GM12874 (cell line): ENCODE measurements around the gene TRIL.

ENCODE experiments used
- CTCF ChIP-seq: IDR thresholded peaks from 2 replicates; pipeline ENCODE4 v1.5.1; 2011; ENCODE audit warnings: low read depth, mild to moderate bottlenecking, control low read depth, low read length, moderate library complexity; ENCODE audit not compliant: insufficient read depth

Gene TRIL

GRCh38 chr7:28989211-28989980 is 31.3 kb upstream of the TRIL start:
- TF ChIP-seq CTCF: no peak

DNA sequence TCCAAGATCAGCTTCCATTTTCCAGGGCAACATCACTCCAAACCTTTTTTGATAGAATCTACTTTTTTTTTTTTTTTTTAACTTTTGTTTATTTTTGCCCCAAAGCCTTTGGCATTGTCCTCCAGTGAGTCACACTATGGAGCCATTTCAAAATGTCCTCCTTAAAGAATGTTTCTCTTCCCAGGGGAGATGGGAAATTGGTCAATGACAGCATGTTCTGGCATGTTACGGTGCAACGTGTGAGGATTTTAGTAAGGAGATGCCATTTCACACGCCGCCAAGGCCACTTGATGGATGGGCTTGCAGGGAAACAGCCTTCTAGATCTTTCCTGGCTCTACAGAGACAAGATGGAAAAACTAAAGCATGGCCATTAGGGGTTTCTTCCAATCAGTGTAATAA is 30.7 kb upstream of the TRIL start:
- no peak for TF ChIP-seq CTCF

DNA sequence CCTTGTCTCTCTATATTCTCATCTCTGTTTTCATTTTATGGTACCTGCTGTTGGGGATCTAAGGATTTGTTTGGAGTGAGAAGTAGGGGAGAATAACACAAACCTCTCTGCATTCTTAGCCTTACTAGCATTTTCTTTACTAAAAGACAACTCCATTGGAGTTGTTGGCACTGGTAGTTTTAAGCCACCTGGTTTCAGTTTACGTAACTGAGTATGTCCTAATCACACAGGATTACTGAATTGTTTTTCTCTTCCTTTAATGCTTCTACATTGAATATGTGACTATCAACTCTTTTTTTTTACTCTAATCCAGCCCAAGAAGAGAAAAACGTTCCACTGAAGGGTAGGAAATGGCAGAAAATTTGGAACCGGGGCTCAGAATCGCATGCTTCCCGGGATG is 30.0 kb upstream of the TRIL start:
- no peak for TF ChIP-seq CTCF

- TF ChIP-seq CTCF: no peak
Measured at GRCh38 chr7:28986765-28987110, 28.6 kb upstream of the TRIL start.

DNA sequence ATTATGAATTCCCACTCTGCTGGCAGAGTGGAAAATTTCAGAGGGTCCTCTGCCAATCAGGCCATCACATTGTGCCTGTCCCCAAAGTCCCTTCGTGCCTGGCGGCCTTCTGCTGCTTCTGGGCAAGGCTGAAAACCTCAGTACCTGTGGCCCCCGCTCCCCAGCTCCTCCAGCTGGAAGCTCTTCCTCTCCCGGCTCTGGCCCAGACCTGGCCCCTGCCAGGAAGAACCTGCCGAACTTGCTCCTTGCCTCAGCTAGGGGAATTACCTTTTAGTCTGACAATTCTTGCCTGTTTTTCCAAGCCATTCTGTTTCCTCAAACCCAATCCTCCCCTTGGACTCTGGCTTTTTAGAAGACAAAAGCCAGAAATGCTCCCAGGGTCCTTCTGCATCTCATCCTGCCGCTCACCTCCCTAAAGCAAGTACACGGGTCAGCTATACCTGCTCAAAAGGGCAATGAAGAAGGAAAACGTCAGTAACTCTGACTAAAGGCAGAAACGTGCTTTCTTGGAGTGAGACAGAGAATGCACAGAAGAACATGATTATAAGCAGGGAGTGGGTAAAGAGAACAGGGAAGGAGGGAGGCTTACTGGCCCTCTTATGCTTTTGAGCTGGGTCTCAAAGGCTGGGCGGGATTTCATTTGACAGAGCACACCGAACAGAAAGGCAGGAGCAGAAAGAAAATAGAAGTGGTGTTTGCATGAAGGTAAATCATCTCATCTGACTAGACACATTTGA is 28.1 kb upstream of the TRIL start:
- no peak for TF ChIP-seq CTCF

GRCh38 chr7:28984631-28985030 is 26.5 kb upstream of the TRIL start:
- no peak for TF ChIP-seq CTCF

DNA sequence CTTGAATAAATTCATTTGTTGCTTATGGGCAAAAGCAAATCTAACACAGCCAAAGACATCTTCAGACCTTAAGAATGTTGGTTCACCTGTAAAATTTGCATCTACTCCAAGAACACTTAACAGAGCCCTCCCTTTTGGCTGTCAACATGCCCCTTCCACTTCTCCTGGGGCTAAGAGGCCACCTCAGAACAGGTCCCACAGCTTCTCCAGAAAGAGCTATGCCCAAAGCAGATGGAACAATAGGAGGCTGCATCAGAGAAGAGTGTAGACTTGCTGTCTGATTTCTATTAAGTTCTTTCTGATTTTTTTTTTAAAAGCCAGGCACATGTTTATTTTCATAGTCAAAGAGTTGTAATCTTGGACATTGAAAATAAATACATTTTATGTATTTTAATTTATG is 26.1 kb upstream of the TRIL start:
- TF ChIP-seq CTCF: no peak
